WTC11 (cell line): ENCODE measurements around the gene IFNA1. TPM values are rescaled to one million over a fixed set of nuclear protein-coding genes. Genes with fewer than 3 reads are reported as not detected.
"Not testable (repeated sequence)": the region's sequence is repeated elsewhere in the genome, so short reads cannot be mapped to it uniquely, and the experiment has no call there.

Source experiments
- ATAC-seq: fragments of 200-7000 bp; cut with Tn5 transposase; 2 replicates; pipeline ENCODE4 v1.10.0; 2021; ENCODE audit warnings: mild to moderate bottlenecking, moderate library complexity
- CTCF ChIA-PET: fragments of 300-600 bp; sonication (Branson Sonifier 250); formaldehyde crosslinking; loops from one replicate; lab custom pipeline; 2021; ENCODE audit warnings: antibody characterized with exemption; lab: Charles Lee
- POLR2A ChIA-PET: fragments of 350-600 bp; sonication (Branson Sonifier 250); formaldehyde crosslinking; loops from one replicate; lab custom pipeline; 2021; ENCODE audit warnings: antibody characterized with exemption; lab: Charles Lee
- DNase-seq: peaks from one replicate; pipeline ENCODE4 v3.0.0; 2021; ENCODE audit warnings: low spot score
- H3K27ac Mint-ChIP-seq: 2 replicates; pipeline ENCODE4 v1.8.0; 2021; ENCODE audit warnings: mixed read lengths
- H3K27me3 Mint-ChIP-seq: 2 replicates; pipeline ENCODE4 v1.8.0; 2021; ENCODE audit warnings: low read depth, mild to moderate bottlenecking, moderate library complexity, mixed read lengths
- H3K36me3 Mint-ChIP-seq: 2 replicates; pipeline ENCODE4 v1.8.0; 2021; ENCODE audit warnings: mixed read lengths
- H3K4me1 Mint-ChIP-seq: 2 replicates; pipeline ENCODE4 v1.8.0; 2022; ENCODE audit warnings: mixed read lengths
- H3K4me3 Mint-ChIP-seq: 2 replicates; pipeline ENCODE4 v1.8.0; 2021; ENCODE audit warnings: mild to moderate bottlenecking, moderate library complexity, mixed read lengths
- H3K9me3 Mint-ChIP-seq: 2 replicates; pipeline ENCODE4 v1.8.0; 2021; ENCODE audit warnings: mixed read lengths
- JAZF1 ChIP-seq: fragments of 250-450 bp; sonication (Bioruptor Pico); IDR thresholded peaks from 2 replicates; pipeline ENCODE4 v1.9.0; 2021; ENCODE audit warnings: moderate library complexity, mild to moderate bottlenecking, inconsistent platforms
- JUN ChIP-seq: sonication (generic); formaldehyde crosslinking; IDR thresholded peaks from 2 replicates; pipeline ENCODE4 v1.8.0; 2023; ENCODE audit warnings: mild to moderate bottlenecking, missing genetic modification reagents
- MYBL2 ChIP-seq: sonication (generic); formaldehyde crosslinking; IDR thresholded peaks from 2 replicates; pipeline ENCODE4 v1.8.1; 2023; ENCODE audit warnings: mild to moderate bottlenecking, moderate library complexity, missing genetic modification reagents
- NFATC4 ChIP-seq: fragments of 250-450 bp; sonication (Bioruptor Pico); IDR thresholded peaks from 2 replicates; pipeline ENCODE4 v1.9.0; 2021; ENCODE audit warnings: mild to moderate bottlenecking
- NFYB ChIP-seq: sonication (generic); formaldehyde crosslinking; conservative IDR thresholded peaks from 2 replicates; pipeline ENCODE4 v1.8.0; 2022; ENCODE audit warnings: low read depth, missing genetic modification reagents
- NR2C2 ChIP-seq: sonication (generic); formaldehyde crosslinking; IDR thresholded peaks from 2 replicates; pipeline ENCODE4 v1.8.0; 2022; ENCODE audit warnings: mild to moderate bottlenecking, missing genetic modification reagents
- RORB ChIP-seq: fragments of 250-450 bp; sonication (Bioruptor Pico); IDR thresholded peaks from 2 replicates; pipeline ENCODE4 v1.9.0; 2021; ENCODE audit warnings: mild to moderate bottlenecking
- TEAD1 ChIP-seq: sonication (generic); formaldehyde crosslinking; IDR thresholded peaks from 2 replicates; pipeline ENCODE4 v1.8.0; 2022; ENCODE audit warnings: mild to moderate bottlenecking, missing genetic modification reagents
- TEAD4 ChIP-seq: sonication (generic); formaldehyde crosslinking; IDR thresholded peaks from 2 replicates; pipeline ENCODE4 v1.8.0; 2022; ENCODE audit warnings: mild to moderate bottlenecking, missing genetic modification reagents
- ZNF138 ChIP-seq: sonication (generic); formaldehyde crosslinking; conservative IDR thresholded peaks from 2 replicates; pipeline ENCODE4 v1.8.1; 2022; ENCODE audit warnings: mild to moderate bottlenecking, moderate library complexity, missing genetic modification reagents
- ZNF232 ChIP-seq: sonication (generic); formaldehyde crosslinking; IDR thresholded peaks from 2 replicates; pipeline ENCODE4 v1.8.0; 2022; ENCODE audit warnings: mild to moderate bottlenecking, missing genetic modification reagents
- ZNF671 ChIP-seq: fragments of 250-450 bp; sonication (Bioruptor Pico); IDR thresholded peaks from 2 replicates; pipeline ENCODE4 v1.8.0; 2021; ENCODE audit warnings: mild to moderate bottlenecking
- total RNA-seq: library from RNA; stranded (reverse); gene quantifications from 3 replicates; pipeline ENCODE4 v1.2.3, GENCODE V29; 2021
- TF ChIP-seq, protein P1 (sequence below): fragments of 200-600 bp; IDR thresholded peaks from 2 replicates; pipeline ENCODE4 v1.8.0; 2022; ENCODE audit warnings: antibody characterized with exemption
- TF ChIP-seq, protein P2 (sequence below): sonication (generic); formaldehyde crosslinking; IDR thresholded peaks from 2 replicates; pipeline ENCODE4 v1.8.1; 2023; ENCODE audit warnings: mild to moderate bottlenecking, missing genetic modification reagents, moderate library complexity
- TF ChIP-seq, protein P3 (sequence below): fragments of 250-450 bp; sonication (Bioruptor Pico); conservative IDR thresholded peaks from 2 replicates; pipeline ENCODE4 v1.9.0; 2021; ENCODE audit warnings: mild to moderate bottlenecking
- TF ChIP-seq, protein P4 (sequence below): sonication (generic); formaldehyde crosslinking; IDR thresholded peaks from 2 replicates; pipeline ENCODE4 v1.8.1; 2023; ENCODE audit warnings: mild to moderate bottlenecking, missing genetic modification reagents, borderline replicate concordance

Gene IFNA1
- total RNA-seq, 1 experiment from 2014 or later, result not detected

DNA sequence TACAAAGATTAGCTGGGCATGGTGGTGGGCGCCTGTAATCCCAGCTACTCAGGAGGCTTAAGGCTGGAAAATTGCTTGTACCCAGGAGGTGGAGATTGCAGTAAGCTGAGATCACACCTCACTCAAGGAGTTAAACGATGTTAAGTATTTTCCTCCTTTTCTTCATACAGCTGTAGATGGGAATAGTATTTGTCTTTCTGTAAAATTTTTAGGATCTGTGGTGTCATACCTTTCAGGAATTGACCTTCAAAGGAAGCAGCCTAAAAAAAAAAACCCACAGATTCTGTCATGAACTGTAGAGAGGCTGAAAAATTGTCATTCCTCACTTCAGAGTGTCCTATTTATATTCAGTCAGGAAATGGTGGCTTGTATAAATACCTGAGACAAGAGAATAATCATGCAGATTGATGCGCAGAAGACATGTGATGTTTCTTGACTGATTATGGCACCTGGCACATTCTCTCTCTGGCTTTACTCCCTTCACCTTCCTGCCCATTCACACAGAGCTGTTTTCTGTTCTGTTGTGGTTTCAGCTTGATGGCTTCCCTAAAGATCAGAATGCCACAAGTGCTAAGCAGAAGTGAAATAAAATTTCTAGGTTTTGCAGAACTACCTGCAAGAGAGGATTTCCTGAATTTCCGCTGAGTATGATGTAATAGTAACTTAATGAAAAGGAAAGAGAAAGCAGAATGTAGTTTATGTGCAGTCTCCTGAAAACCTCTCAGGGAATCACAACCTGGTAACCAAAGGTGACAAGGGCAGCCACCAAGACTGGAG, 3.8 kb downstream of the IFNA1 start:
- TF ChIP-seq, protein P1, sequence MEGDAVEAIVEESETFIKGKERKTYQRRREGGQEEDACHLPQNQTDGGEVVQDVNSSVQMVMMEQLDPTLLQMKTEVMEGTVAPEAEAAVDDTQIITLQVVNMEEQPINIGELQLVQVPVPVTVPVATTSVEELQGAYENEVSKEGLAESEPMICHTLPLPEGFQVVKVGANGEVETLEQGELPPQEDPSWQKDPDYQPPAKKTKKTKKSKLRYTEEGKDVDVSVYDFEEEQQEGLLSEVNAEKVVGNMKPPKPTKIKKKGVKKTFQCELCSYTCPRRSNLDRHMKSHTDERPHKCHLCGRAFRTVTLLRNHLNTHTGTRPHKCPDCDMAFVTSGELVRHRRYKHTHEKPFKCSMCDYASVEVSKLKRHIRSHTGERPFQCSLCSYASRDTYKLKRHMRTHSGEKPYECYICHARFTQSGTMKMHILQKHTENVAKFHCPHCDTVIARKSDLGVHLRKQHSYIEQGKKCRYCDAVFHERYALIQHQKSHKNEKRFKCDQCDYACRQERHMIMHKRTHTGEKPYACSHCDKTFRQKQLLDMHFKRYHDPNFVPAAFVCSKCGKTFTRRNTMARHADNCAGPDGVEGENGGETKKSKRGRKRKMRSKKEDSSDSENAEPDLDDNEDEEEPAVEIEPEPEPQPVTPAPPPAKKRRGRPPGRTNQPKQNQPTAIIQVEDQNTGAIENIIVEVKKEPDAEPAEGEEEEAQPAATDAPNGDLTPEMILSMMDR, result no peak
- TF ChIP-seq MYBL2 (CRISPR knock-in tag), result no peak
- no peak for TF ChIP-seq NR2C2
- TF ChIP-seq, protein P2, sequence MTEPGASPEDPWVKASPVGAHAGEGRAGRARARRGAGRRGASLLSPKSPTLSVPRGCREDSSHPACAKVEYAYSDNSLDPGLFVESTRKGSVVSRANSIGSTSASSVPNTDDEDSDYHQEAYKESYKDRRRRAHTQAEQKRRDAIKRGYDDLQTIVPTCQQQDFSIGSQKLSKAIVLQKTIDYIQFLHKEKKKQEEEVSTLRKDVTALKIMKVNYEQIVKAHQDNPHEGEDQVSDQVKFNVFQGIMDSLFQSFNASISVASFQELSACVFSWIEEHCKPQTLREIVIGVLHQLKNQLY (CRISPR knock-in tag), result no peak
- no peak for TF ChIP-seq ZNF138 (CRISPR knock-in tag)
- no peak for TF ChIP-seq NFYB
- TF ChIP-seq NFATC4 (CRISPR knock-in tag), result no peak
- TF ChIP-seq JUN (CRISPR knock-in tag), result no peak
- TF ChIP-seq, protein P3, sequence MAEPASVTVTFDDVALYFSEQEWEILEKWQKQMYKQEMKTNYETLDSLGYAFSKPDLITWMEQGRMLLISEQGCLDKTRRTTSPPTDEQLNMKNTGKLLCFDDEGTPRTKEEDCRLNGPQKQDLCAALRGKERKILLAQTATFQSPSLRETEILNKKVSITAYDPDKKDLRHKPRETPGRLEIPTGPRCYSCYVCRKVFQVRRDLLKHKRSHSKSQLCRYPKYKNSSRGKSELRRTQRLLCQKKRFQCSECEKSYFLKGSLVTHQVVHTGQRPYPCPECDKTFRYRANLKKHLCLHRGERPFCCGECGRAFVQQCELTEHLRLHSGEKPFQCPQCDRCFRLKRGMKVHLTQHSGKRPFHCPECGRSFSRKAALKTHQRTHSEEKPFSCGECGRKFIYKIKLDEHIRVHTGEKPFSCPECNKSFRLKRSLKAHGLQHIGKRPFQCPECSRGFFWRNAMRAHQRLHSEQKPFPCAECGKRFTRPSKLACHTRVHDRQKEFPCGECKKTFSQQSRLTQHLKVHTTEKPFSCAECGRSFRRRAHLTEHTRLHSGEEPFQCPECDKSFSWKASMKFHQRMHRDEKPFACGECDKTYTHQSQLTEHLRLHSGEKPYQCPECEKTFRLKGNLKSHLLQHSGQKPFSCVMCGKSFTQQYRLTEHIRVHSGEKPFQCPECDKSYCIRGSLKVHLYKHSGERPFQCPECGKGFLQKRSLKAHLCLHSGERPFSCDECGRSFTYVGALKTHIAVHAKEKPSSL (CRISPR knock-in tag), result no peak
- TF ChIP-seq ZNF232 (CRISPR knock-in tag), result no peak
- no peak for TF ChIP-seq JAZF1 (CRISPR knock-in tag)
- TF ChIP-seq TEAD4 (CRISPR knock-in tag), result no peak
- TF ChIP-seq TEAD1, result no peak
- TF ChIP-seq, protein P4, sequence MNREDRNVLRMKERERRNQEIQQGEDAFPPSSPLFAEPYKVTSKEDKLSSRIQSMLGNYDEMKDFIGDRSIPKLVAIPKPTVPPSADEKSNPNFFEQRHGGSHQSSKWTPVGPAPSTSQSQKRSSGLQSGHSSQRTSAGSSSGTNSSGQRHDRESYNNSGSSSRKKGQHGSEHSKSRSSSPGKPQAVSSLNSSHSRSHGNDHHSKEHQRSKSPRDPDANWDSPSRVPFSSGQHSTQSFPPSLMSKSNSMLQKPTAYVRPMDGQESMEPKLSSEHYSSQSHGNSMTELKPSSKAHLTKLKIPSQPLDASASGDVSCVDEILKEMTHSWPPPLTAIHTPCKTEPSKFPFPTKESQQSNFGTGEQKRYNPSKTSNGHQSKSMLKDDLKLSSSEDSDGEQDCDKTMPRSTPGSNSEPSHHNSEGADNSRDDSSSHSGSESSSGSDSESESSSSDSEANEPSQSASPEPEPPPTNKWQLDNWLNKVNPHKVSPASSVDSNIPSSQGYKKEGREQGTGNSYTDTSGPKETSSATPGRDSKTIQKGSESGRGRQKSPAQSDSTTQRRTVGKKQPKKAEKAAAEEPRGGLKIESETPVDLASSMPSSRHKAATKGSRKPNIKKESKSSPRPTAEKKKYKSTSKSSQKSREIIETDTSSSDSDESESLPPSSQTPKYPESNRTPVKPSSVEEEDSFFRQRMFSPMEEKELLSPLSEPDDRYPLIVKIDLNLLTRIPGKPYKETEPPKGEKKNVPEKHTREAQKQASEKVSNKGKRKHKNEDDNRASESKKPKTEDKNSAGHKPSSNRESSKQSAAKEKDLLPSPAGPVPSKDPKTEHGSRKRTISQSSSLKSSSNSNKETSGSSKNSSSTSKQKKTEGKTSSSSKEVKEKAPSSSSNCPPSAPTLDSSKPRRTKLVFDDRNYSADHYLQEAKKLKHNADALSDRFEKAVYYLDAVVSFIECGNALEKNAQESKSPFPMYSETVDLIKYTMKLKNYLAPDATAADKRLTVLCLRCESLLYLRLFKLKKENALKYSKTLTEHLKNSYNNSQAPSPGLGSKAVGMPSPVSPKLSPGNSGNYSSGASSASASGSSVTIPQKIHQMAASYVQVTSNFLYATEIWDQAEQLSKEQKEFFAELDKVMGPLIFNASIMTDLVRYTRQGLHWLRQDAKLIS, result no peak
- no peak for TF ChIP-seq ZNF671 (CRISPR knock-in tag)
- TF ChIP-seq RORB (CRISPR knock-in tag), result no peak
- POLR2A ChIA-PET, result no interaction called here
- Mint-ChIP-seq H3K36me3 (no peaks in the 10 kb centered on the region), H3K27ac (no peak overlapping the region), H3K4me1 (0 out of 2 replicates have a peak, but pooled peaks cover 3% of the 10 kb centered on the region), H3K4me3 (no peak overlapping the region), H3K27me3 (no peaks in the 10 kb centered on the region; the same call in 1 of the 2 replicates), H3K9me3 (peaks cover 8% of the 10 kb centered on the region)
- DNase-seq (no peak), ATAC-seq (no peak)
- CTCF ChIA-PET, result interaction anchor here (0.7 to 5.6 kb wide), 3 partner anchors 9 to 373 kb away, joined by 3 to 28 read pairs (median 3); no protein-coding TSS in a partner anchor

DNA sequence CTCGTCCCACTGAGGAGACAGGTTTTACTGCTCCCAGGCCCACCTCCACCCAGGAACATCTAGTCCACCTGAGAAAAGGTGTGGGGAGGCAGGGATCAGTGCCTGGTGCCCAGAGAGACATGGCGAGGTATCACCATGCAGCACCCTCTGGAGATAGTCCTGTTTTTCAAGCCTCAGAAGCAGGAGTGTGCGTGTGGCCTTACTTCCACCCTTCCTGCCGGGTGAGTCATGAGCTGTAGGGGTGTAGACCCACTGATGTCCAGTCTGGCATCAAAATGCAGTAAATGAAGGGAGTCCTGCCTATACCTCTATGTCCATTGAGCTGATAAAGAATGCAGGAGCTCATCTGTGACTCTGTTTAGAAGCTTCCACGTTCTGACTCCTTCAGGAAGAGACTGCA, 9.1 kb downstream of the IFNA1 start:
- CTCF ChIA-PET, result not testable (repeated sequence)

More for the DNA sequence above, 9.1 kb downstream of the IFNA1 start:
- H3K4me1 Mint-ChIP-seq, result peaks cover 15% of the 10 kb centered on the region
- POLR2A ChIA-PET, H3K4me3 Mint-ChIP-seq, H3K27ac Mint-ChIP-seq, DNase-seq, H3K36me3 Mint-ChIP-seq, H3K27me3 Mint-ChIP-seq, H3K9me3 Mint-ChIP-seq, ATAC-seq: not testable (repeated sequence)
